Small intestine (tissue), 7 donors: ENCODE measurements around the gene PGA3. TPM values are rescaled to one million over a fixed set of nuclear protein-coding genes. Genes with fewer than 3 reads are reported as not detected.
A peak's percentile ranks its signal among the peaks of the same experiment; 100 is the strongest.
"Not testable (repeated sequence)": the region's sequence is repeated elsewhere in the genome, so short reads cannot be mapped to it uniquely, and the experiment has no call there.

ENCODE experiments used
- DNase-seq, 2 donors: peaks; one replicate each; pipeline versions ENCODE4 v3.0.0 to v3.0.0-alpha.2; 2013
- FAIRE-seq: peaks from 2 replicates; lab custom pipeline; 2012; peaks lifted over from hg19 to GRCh38; lab: Jason Lieb, UNC
- H3K27ac ChIP-seq, 3 donors: one replicate each; pipeline ENCODE4 v1.5.1; 2013; ENCODE audit warnings: low read length in 2 of 3, mild to moderate bottlenecking in 2 of 3, control low read depth in 1 of 3, inconsistent platforms in 1 of 3, low read depth in 1 of 3, moderate library complexity in 1 of 3
- H3K27me3 ChIP-seq, 3 donors: one replicate each; pipeline ENCODE4 v1.6.1; 2013; ENCODE audit warnings: low read length in 3 of 3, inconsistent platforms in 1 of 3; ENCODE audit not compliant: control insufficient read depth in 3 of 3, insufficient read depth in 3 of 3
- H3K36me3 ChIP-seq, 3 donors: one replicate each; pipeline ENCODE4 v1.6.1; 2013; ENCODE audit warnings: low read length in 3 of 3, inconsistent platforms in 1 of 3, low read depth in 1 of 3, mild to moderate bottlenecking in 1 of 3, moderate library complexity in 1 of 3; ENCODE audit not compliant: control insufficient read depth in 3 of 3, insufficient read depth in 2 of 3
- H3K4me1 ChIP-seq, 3 donors: one replicate each; pipeline ENCODE4 v1.6.1; 2013; ENCODE audit warnings: low read length in 2 of 3, inconsistent platforms in 1 of 3, low read depth in 1 of 3, mild to moderate bottlenecking in 1 of 3, moderate library complexity in 1 of 3; ENCODE audit not compliant: control insufficient read depth in 3 of 3, insufficient read depth in 2 of 3
- H3K4me3 ChIP-seq, 3 donors: one replicate each; pipeline ENCODE4 v1.5.1; 2013; ENCODE audit warnings: low read length in 3 of 3, control low read depth in 1 of 3, inconsistent platforms in 1 of 3, low read depth in 1 of 3, mild to moderate bottlenecking in 1 of 3, moderate library complexity in 1 of 3
- H3K9me3 ChIP-seq, 2 donors: one replicate each; pipeline ENCODE4 v1.6.1; 2013; ENCODE audit warnings: low read depth in 1 of 2, low read length in 1 of 2; ENCODE audit not compliant: control insufficient read depth in 2 of 2, insufficient read depth in 1 of 2
- WGBS, 3 donors: extraction: QIAGEN DNeasy Blood & Tissue Kit; methylation state at CpG; one replicate each; pipeline ENCODE4 v1.1.7; 2013; 5-methylcytosine and 5-hydroxymethylcytosine counted together
- polyA plus RNA-seq, 4 donors: library from polyadenylated mRNA; stranded (reverse) in 3 of 4; unstranded in 1 of 4; fragments of 200-250 nt in 3 of 4; fragments of 120-200 nt in 1 of 4; gene quantifications; one replicate each; pipeline versions ENCODE4 v1.2.1 to v1.2.3, GENCODE V29; 2013
- donor health status: healthy with polysubstance abuse.
- donor health status: control.
- donor health status: control.
- donor health status: Bipolar disorder and iron deficiency.
- donor health status: healthy.

The PGA3 gene
- polyA plus RNA-seq, 4 donors, result 0.47 to 86.2 (median 8.5) TPM

- H3K9me3 ChIP-seq, DNase-seq, H3K27me3 ChIP-seq, FAIRE-seq, H3K4me1 ChIP-seq, H3K36me3 ChIP-seq, H3K27ac ChIP-seq, H3K4me3 ChIP-seq: not testable (repeated sequence)
- WGBS, 3 donors, result no CpG with 5 or more reads among the region's 4 CpGs
Observed at GRCh38 chr11:61237130-61237529, 33.8 kb downstream of the PGA3 start.

DNA sequence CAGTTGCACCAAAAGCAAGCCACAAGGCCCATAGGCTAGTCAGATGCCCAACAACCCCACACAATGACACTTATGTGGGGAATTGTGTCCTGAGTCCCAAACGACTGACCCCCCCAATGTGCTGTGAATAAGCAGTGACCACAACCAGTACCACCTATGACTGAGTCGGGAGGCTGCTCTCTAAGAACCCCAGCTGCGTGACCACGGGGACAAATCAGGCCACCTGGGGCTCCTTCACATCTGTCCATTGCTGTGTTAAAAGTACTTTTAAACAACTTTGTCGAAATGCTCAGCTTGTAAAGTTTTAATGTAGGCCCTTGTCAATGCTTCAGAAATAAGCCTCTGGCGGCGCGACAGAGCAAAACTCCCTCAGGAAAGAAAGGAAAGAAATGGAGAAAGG is 37.0 kb downstream of the PGA3 start:
- not testable (repeated sequence) for H3K9me3 ChIP-seq, FAIRE-seq, H3K27me3 ChIP-seq, H3K36me3 ChIP-seq, H3K4me3 ChIP-seq, H3K4me1 ChIP-seq, H3K27ac ChIP-seq
- WGBS, 3 donors, result 64 to 75% (median 75%) methylated on average over 7 to 8 of the region's 8 CpGs
- DNase-seq, result peak in 1 of 2 donors; percentile 17

DNA sequence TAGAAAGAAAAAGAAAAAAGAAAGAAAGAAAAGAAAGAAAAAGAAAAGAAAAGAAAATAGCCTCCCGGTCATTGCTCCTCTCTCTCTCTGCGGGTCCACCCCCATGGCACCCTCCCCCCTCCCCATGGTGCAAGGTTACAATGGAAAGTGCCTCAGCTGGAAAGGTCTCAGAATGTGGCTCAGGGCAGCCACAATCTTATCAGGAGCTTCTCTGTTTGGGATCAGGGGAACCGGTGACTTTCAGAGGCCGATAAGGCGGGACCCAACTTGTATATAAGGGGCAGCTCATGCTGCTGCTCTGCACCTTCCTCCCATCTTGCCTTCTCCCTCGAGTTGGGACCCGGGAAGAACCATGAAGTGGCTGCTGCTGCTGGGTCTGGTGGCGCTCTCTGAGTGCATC is 37.6 kb downstream of the PGA3 start, which contains the start of gene PGA5:
Gene PGA5, plus strand, starts transcription at position 301 of the 400 bp plus-strand sequence. Its CDS starts 52 bp downstream, at position 353.
- not testable (repeated sequence) for H3K9me3 ChIP-seq, H3K4me3 ChIP-seq, H3K27me3 ChIP-seq, H3K4me1 ChIP-seq, DNase-seq, H3K27ac ChIP-seq, FAIRE-seq, H3K36me3 ChIP-seq
- no CpG with 5 or more reads among the region's 8 CpGs for WGBS, 3 donors

DNA sequence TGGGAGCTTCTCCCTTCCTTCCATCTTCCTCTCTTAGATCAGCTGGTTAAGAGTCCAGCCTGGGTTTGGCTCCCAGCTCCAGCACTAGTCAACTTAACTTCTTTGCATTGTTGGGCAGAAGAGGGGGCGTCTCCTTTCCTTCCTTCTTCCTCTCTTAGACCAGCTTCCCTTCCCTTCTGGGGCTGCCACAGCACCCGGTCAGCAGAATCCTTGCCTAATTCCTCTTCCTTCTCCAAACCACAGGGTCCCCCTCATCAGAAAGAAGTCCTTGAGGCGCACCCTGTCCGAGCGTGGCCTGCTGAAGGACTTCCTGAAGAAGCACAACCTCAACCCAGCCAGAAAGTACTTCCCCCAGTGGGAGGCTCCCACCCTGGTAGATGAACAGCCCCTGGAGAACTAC is 38.2 kb downstream of the PGA3 start:
- H3K9me3 ChIP-seq, H3K27ac ChIP-seq, H3K4me3 ChIP-seq, DNase-seq, H3K36me3 ChIP-seq, FAIRE-seq, H3K27me3 ChIP-seq, H3K4me1 ChIP-seq: not testable (repeated sequence)
- no CpG with 5 or more reads among the region's 5 CpGs for WGBS, 3 donors

DNA sequence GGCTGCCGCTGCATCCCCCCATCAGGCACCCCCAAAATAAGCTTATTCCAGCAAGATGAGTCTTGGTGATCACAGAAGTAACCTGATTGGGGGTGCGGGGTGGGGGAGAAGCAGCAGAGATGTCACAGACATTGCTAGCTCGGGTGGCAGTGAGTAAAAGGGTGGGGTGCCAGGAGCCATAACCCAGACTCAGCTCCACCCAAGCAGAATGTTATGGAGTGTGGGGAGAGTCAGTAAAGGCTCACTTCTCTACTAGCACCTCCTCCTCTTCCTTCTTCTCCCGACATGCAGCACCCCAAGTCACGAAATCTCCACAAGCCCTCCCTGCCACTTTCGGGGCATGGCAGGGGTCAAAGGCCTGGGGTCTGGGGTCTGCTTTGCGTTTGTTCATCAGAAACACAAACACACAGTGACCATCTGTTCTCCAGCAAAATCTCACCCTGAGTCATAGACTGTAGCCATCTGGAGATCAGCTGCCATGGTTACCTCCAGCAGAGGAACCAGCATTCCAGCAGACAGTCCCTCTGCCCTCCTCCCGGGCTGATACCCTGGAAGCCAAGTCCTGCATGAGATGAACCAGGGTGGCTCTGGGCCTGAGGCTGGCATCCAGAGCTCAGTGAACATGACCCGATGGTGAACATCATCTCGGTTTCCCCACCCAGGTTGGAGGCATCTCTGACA is 42.1 kb downstream of the PGA3 start:
- H3K4me3 ChIP-seq, H3K9me3 ChIP-seq, H3K27me3 ChIP-seq, H3K4me1 ChIP-seq, DNase-seq, H3K36me3 ChIP-seq, H3K27ac ChIP-seq, FAIRE-seq: not testable (repeated sequence)
- no CpG with 5 or more reads among the region's 10 CpGs for WGBS, 3 donors

GRCh38 chr11:61248071-61248470 is 44.8 kb downstream of the PGA3 start:
- H3K4me1 ChIP-seq, H3K27me3 ChIP-seq, H3K36me3 ChIP-seq, FAIRE-seq, DNase-seq, H3K27ac ChIP-seq, H3K9me3 ChIP-seq, H3K4me3 ChIP-seq: not testable (repeated sequence)
- WGBS, 3 donors, result 83 to 85% (median 84%) methylated on average over 9 of the region's 9 CpGs

- H3K27ac ChIP-seq, H3K4me1 ChIP-seq, H3K4me3 ChIP-seq, FAIRE-seq, H3K9me3 ChIP-seq, H3K27me3 ChIP-seq, H3K36me3 ChIP-seq, DNase-seq: not testable (repeated sequence)
- WGBS, 3 donors, result 81 to 90% (median 88%) methylated on average over 8 of the region's 8 CpGs
Observed at GRCh38 chr11:61249201-61249600, 45.9 kb downstream of the PGA3 start.

- not testable (repeated sequence) for H3K36me3 ChIP-seq, H3K27me3 ChIP-seq, H3K4me3 ChIP-seq, H3K27ac ChIP-seq, DNase-seq, FAIRE-seq, H3K4me1 ChIP-seq, H3K9me3 ChIP-seq
- 71 to 83% (median 77%) methylated on average over 19 to 20 of the region's 20 CpGs for WGBS, 3 donors
Observed at GRCh38 chr11:61250796-61251765, 47.8 kb downstream of the PGA3 start.
